Inflammatory macrophage treated with lipopolysaccharide for 1 hour (primary cell): ENCODE results near the gene PPP1R9A.
"Not testable (repeated sequence)": the region's sequence is repeated elsewhere in the genome, so short reads cannot be mapped to it uniquely, and the experiment has no call there.

Source experiments
- DNase-seq, 2 donors: peaks; one replicate each; pipeline ENCODE4 v3.0.0-alpha.2; 2020 to 2022

PPP1R9A gene

GRCh38 chr7:94980418-94981142 is 73.2 kb downstream of the PPP1R9A start:
- no peak for DNase-seq

- no peak for DNase-seq
Observed at GRCh38 chr7:94995921-94996320, 88.5 kb downstream of the PPP1R9A start.

- no peak for DNase-seq
Observed at GRCh38 chr7:94996369-94996768, 89.0 kb downstream of the PPP1R9A start.

GRCh38 chr7:94997547-94997946 is 90.2 kb downstream of the PPP1R9A start:
- no peak for DNase-seq

DNA sequence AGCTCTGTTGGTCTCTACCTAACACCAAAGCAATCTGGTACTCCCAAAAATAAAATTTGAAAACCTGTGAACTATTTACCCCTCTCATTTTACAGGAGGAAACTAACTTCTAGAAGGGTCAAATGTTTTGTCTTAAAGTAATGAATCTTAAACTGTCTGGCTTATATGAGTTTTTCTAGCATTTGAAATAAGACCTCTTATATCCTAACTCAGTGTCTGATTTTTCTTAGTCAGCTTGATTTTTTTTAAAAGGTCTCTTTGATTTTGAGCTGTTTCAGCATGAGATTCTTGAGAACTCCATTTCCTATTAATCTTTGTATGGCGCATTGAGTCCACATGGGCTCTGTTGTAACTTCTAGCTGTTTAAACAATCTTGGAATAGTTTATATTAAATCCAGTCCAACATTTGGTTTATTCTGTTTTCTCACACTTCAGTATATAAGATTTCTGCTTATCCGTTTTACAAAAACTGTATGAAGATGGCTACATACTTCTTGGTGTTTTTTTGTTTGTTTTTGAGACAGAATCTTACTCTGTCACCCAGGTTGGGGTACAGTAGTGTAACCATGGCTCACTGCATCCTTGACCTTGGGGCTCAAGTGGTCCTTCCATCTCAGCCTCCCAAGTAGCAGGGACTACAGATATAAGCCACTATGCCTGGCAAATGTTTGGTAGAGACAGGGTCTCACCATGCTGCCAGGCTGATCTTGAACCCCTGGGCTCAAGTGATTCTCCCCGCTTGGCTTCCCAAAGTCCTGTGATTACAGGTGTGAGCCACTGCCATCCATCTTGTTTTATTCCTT is 91.1 kb downstream of the PPP1R9A start:
- DNase-seq, result no peak

DNA sequence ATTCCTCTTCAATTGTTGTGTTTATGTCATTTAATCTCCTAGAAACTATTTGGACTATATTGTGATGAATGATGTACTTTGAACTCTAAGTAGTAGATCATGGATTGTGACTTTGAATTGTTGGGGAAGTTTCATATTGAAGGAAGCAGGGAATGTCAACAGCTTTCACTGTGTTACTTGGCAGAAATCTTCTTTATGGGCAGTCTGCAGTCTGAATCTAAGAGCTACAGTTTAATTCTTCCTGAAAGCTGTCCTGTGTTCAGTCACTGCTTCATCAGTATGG is 91.6 kb downstream of the PPP1R9A start:
- DNase-seq, result no peak

GRCh38 chr7:94999601-95000000 is 92.2 kb downstream of the PPP1R9A start:
- not testable (repeated sequence) for DNase-seq

DNA sequence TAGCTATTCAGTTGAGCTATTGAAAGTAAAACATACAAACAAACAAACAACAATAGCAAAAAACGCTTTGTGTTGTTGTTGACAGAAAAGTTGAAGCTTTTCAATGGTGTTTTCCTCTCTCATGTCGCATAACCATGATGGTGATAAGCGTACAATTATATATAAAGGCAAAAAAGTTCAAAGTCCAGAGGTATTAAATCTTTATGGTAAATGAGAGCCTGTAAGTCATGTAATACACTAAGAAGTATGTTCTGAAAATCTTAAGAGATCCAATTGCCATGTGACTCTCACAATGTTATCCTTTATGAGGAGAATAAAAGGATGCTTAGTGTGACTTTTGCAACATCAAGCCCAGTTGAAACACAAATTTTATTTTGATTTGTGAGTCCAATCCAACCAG is 93.9 kb downstream of the PPP1R9A start:
- DNase-seq, result no peak

DNA sequence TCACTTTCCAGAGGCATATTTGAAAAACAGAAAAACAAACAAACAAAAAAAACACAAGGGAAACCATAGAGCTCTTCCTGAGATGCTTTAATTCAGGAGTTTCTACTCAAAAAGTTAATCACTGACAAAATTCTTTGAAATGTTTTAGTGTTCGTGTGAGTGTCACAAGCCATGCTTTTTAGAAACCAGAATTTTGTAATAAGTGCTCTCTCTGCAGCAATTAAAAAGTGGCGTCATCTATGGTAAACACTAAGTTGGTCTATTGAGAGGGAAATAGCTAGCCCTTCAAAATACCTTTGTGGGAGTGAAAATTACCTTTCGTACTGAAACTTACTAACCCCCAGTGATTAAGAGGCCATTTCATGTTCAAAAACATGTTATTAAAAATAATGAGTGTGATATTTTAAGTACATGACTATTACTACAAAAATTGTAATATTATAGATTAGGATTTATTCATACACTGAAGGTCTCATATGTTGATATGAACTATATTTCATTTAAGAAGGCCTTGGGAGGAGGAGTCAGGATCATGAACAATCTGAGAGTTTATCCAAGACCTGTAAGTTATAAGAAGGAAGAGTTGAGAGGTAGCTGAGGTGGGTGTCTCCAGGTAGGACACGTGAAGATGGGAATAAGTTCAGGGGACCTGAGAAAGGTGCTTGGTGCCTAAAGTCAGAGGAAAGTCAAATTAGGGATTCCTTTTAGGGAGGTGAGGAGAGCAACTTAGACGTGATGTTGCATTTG is 94.6 kb downstream of the PPP1R9A start:
- no peak for DNase-seq

- no peak for DNase-seq
Observed at GRCh38 chr7:95002775-95003174, 95.4 kb downstream of the PPP1R9A start.

DNA sequence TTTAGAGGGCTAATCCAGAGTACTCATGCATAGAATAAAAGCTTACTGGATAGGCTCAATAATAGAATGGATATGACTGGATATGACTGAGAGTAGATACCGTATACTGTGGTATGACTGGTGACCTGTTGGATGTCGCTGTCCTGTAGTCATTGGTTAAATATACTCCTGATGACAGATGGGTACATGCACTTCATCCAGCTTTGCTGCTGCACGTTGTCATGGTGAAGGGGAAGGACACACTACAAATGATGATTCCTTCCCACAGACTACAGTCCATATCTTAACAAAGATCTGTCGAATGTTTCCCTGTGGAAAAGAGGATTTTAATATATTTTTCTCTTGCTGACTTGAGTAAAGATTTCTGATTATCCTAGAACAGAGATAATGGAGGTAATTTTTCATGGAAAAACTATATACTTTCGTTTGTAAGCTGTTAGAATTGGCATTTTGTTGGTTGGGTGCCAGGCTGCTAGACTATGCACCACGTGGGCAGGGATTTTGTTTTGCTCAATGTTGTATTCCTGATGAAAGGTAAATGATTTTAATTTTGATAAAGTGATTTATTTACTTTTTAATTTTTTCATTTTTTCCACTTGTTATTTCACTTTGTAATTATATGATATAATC is 97.3 kb downstream of the PPP1R9A start:
- DNase-seq, result no peak

- no peak for DNase-seq
Observed at GRCh38 chr7:95006010-95006409, 98.6 kb downstream of the PPP1R9A start.

GRCh38 chr7:95008773-95009172 is 101.4 kb downstream of the PPP1R9A start:
- DNase-seq, result not testable (repeated sequence)

DNA sequence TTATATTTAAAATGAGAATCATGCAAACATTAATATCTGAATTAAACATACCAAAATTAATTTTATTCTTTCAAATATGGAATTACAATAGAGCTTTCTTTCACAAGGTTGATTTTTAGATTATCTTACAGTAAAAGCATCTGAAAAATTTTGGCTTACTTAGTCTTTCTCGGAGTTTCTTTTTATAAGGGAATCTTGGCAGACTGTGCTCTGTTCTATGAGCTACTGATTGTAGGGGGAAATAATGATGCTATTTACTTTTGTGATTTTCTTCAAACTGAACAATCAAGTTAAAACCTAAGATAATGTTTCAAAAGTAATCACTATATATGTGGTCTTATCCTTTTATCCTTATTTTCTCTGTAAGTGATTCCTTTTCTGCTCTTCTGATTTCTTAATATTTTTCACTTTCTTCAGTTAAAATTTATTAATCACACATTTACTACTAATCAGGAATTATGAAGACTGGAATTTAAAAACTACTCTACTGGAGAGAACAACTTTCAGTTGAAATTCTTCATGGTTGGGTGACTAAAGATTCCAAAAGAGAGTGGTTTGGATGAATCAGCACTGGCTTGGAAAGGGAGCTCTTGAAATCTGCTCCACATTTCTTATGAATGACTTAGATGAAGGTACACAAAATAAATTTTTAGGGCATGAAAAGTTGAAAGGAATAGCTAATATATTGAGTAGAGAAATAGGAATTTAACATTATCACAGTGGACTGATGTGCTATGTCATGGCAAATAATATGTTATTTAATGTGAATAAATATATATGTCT is 103.9 kb downstream of the PPP1R9A start:
- no peak for DNase-seq

DNA sequence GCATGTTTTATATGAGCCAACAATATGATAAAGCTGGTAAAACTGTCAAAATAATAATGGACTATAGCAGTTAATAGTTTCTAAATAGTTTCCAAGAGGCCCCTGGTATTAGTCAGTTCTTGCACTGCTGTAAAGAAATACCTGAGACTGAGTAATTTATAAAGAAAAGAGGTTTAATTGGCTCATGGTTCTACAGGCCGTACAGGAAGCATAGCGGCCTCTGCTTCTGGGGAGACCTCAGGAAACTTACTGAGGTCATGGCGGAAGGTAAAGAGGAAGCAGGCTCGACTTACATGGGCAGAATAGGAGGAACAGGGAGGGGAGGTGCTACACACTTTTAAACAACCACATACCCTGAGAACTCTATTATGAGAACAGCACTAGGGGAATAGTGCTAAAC is 104.6 kb downstream of the PPP1R9A start:
- DNase-seq, result no peak

DNA sequence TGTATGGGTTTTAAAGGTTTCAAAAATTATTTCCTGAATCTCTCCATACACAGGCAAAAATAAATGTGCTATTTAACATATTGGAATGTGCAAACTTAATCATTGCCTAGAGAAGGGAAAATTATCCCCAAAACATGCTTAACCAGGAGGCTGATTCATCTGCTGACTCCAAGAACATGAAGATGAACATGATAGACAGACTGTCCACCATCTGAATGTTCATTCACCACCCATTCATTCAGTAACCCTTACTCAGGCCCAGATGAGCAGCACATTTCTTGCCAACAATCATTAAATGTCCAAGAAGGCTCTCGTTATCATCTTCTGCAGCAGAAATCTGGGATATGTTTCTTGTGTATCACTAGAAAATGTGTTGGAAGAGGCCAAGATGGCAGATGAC is 110.6 kb downstream of the PPP1R9A start:
- no peak for DNase-seq

DNA sequence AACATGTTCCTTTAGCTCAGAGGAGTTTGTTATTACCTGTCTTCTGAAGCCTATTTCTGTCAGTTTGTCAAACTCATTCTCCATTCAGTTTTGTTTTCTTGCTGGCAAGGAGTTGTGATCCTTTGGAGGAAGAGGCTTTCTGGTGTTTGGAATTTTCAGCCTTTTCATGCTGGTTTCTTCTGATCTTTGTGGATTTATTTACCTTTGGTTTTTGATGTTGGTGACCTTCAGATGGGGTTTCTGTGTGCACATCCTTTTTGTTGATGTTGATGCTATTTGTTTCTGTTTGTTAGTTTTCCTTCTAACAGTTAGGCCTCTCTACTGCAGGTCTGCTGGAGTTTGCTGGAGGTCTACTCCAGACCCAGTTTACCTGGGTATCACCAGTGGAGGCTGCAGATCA is 118.6 kb downstream of the PPP1R9A start:
- DNase-seq, result no peak

DNA sequence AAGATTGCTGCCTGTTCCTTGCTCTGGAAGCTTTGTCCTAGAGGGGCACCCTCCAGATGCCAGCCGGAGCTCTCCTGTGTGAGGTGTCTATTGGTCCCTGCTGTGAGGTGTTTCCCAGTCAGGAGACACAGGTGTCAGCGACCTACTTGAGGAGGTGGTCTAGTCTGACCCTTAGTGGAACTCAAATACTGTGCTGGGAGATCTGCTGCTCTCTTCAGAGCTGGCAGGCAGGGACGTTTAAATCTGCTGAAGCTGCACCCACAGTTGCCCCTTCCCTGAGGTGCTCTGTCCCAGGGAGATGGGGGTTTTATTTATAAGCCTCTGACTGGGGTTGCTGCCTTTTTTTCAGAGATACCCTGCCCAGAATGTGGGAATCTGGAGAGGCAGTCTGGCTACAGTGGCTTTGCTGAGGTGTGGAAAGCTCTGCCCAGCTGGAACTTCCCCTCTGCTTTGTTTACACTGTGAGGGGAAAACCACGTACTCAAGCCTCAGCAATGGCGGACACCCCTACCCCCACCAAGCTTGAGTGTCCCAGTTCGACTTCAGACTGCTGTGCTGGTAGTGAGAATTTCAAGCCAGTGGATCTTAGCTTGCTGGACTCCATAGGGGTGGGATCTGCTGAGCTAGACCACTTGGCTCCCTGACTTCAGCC is 119.2 kb downstream of the PPP1R9A start:
- no peak for DNase-seq

DNA sequence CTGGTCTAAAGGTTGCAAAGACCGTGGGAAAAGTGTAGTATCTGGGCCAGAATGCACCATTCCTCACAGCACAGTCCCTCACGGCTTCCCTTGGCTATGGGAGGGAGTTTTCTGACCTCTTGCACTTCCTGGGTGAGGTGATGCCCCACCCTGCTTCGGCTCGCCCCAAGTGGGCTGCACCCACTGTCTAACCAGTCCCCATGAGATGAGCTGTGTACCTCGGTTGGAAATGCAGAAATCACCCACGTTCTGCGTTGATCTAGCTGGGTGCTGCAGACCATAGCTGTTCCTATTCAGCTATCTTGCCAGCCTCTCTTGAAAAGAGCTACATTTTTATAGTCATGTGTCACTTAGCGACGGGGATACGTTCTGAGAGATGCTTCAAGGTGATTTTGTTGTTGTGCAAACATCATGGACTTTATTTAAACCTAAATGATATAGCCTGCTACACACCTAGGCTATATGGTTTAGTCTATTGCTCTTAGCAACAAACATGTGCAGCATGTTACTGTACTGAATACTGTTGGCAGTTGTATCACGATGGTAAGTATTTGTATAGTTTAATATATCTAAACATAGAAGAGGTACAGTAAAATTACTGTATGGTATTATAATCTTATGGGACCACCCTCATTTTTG is 120.0 kb downstream of the PPP1R9A start:
- DNase-seq, result no peak

- no peak for DNase-seq
Observed at GRCh38 chr7:95028683-95029082, 121.3 kb downstream of the PPP1R9A start.

- DNase-seq, result no peak
Observed at GRCh38 chr7:95035295-95035694, 127.9 kb downstream of the PPP1R9A start.

DNA sequence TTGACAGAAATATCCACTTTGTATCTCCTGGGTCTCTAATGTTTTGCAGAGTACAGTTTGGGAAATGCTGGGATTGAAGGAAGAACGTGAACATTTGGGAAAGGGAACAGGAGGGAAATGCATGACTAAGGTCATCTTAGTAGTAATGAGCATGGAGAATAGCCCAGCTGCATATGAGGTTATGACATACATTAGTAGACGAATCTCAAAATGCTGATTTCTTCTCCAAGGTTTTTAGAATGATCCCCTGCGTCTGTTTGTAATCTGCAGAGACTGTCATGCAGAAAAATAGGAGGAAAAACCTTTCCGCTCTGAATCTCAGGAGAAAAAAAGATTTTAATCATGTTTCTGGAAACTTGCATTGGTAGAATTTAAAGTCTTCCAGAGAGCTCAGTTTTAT is 133.6 kb downstream of the PPP1R9A start:
- DNase-seq, result no peak
